GM10266 (cell line): ENCODE data around the gene HDAC8.
"Not testable (repeated sequence)": the region's sequence is repeated elsewhere in the genome, so short reads cannot be mapped to it uniquely, and the experiment has no call there.

Experiments used
- DNase-seq: peaks from one replicate; pipeline ENCODE4 v3.0.0; 2012; ENCODE audit errors: extremely low spot score
- TF ChIP-seq, protein P1 (sequence below): IDR thresholded peaks from 2 replicates; pipeline ENCODE4 v1.5.1; 2012; ENCODE audit warnings: mild to moderate bottlenecking, low read depth; ENCODE audit not compliant: control insufficient read depth, insufficient read depth; ENCODE audit errors: missing control alignments

HDAC8 gene

GRCh38 chrX:72460715-72461114, 111.9 kb downstream of the HDAC8 start:
- TF ChIP-seq, protein P1, sequence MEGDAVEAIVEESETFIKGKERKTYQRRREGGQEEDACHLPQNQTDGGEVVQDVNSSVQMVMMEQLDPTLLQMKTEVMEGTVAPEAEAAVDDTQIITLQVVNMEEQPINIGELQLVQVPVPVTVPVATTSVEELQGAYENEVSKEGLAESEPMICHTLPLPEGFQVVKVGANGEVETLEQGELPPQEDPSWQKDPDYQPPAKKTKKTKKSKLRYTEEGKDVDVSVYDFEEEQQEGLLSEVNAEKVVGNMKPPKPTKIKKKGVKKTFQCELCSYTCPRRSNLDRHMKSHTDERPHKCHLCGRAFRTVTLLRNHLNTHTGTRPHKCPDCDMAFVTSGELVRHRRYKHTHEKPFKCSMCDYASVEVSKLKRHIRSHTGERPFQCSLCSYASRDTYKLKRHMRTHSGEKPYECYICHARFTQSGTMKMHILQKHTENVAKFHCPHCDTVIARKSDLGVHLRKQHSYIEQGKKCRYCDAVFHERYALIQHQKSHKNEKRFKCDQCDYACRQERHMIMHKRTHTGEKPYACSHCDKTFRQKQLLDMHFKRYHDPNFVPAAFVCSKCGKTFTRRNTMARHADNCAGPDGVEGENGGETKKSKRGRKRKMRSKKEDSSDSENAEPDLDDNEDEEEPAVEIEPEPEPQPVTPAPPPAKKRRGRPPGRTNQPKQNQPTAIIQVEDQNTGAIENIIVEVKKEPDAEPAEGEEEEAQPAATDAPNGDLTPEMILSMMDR = no peak
- no peak for DNase-seq

- not testable (repeated sequence) for DNase-seq
Observed at GRCh38 chrX:72449034-72449433, 123.6 kb downstream of the HDAC8 start.

GRCh38 chrX:72440764-72441163, 131.9 kb downstream of the HDAC8 start:
- DNase-seq = not testable (repeated sequence)

DNA sequence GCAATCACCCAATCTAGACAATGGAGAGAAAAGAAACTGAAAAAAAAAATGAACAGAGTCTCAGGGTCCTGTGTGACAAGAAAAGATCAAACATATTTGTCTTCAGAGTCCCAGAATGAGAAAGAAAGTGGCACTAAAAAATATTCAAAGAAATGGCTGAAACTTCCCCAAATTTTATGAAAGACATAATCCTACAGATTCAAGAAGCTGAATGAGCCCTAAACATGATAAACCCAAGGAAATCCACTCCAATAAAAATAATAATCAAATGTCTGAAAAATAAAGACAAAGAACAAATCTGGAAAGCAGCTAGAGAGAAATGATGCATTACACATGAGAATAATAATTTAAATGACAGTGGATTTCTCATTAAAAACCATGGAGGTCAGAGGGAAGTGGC, 136.6 kb downstream of the HDAC8 start:
- DNase-seq = no peak
- TF ChIP-seq, protein P1 = no peak

DNA sequence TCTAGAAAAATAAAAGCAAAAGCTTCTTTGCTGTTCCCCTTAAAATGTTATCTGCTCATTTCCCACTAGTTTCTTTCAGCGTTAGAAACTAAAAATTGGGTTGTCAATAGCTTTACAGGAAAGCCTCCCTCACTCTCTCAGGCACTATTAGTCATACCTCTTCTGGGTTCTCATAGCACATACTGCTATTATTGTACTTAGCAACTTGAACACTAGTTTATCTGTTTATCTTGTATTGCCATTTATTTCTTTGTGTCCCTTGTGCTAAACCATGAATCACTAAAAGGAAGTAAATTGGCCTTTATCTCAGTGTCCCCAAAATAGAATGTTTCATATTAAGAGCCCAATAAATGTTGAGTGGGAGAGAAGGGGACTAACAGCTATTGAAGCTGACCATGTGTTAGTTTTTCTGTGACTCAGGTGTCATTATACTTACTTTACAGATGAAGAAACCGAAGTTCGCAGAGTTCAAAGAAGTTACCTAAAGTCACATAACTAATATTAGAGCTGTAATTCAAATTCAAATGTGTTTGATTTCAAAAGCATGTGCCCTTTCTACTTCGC, 142.2 kb downstream of the HDAC8 start:
- DNase-seq = no peak
- TF ChIP-seq, protein P1 = no peak

DNA sequence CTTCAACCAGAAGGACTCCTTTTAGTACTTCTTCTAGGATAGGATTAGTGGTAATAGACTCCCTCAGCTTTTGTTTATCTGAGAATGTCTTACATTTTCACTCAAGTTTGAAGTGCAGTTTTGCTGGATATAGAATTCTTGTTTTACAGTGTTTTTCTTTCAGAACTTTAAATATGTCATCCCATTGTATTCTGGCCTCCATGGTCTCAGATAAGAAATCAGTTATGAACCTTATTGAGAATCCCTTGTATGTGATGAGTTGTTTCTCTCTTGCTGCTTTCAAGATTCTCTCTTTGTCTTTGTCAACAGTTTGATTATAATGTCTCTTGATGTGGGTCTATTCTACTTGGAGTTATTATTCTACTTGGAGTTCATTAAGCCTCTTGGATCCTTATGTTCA, 150.8 kb downstream of the HDAC8 start:
- TF ChIP-seq, protein P1 = no peak

DNA sequence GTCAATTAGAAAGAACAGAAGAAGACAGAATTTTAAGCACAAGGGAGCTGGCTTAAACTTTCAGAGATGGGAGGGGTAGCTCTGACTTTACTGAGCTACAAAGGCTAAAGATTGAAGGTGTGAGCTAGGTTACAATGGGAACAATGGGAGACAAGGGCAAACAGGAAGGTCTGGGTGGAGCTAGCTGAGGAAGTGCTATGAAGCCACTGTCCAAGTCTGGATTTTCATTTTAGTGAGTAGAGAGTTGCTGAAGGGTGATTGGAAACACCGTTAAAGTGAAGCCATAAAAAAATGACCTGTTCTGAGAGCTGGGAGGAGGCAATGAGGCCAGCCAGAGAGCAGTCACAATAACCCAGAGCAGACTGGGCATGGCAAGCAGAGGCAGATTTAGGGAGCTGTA, 162.7 kb downstream of the HDAC8 start:
- TF ChIP-seq, protein P1 = no peak
- no peak for DNase-seq

More for the DNA sequence above, 150.8 kb downstream of the HDAC8 start:
- no peak for DNase-seq

GRCh38 chrX:72408885-72409284, 163.8 kb downstream of the HDAC8 start:
- TF ChIP-seq, protein P1 = no peak
- DNase-seq = peak; percentile 1

- DNase-seq = not testable (repeated sequence)
Observed at GRCh38 chrX:72405136-72405535, 167.5 kb downstream of the HDAC8 start.
